Measurements from ENCODE around the gene GCG. TPM values are rescaled to one million over a fixed set of nuclear protein-coding genes. Genes with fewer than 3 reads are reported as not detected.

The GCG gene
- not detected in 2 replicates for total RNA-seq

- no peak for DNase-seq (ENCODE audit: low read depth in 2 of 2)
These were observed at the start of gene GCG for GRCh38 chr2:162152147-162152546. Gene GCG (minus strand): TSS chr2:162152247. CDS start chr2:162149178, 3,069 bp downstream.

- DNase-seq (ENCODE audit: low read depth in 2 of 2): no peak
These were observed 48.6 kb upstream of the GCG start for GRCh38 chr2:162200636-162201035.

- DNase-seq (ENCODE audit: low read depth in 2 of 2): no peak
These were observed 47.9 kb upstream of the GCG start for GRCh38 chr2:162199913-162200312.

GRCh38 chr2:162198239-162198638 lies 46.2 kb upstream of the GCG start:
- DNase-seq (ENCODE audit: low read depth in 2 of 2): no peak

- no peak for DNase-seq (ENCODE audit: low read depth in 2 of 2)
These were observed 45.2 kb upstream of the GCG start for GRCh38 chr2:162197069-162197825.

GRCh38 chr2:162196638-162197037 lies 44.6 kb upstream of the GCG start:
- peak in 1 of 2 donors; percentile 8 for DNase-seq (ENCODE audit: low read depth in 2 of 2)

GRCh38 chr2:162188451-162188850 lies 36.4 kb upstream of the GCG start:
- DNase-seq (ENCODE audit: low read depth in 2 of 2): no peak

- no peak for DNase-seq (ENCODE audit: low read depth in 2 of 2)
These were observed 33.6 kb upstream of the GCG start for GRCh38 chr2:162185541-162186232.

- peak; percentile 28 to 43 for DNase-seq (ENCODE audit: low read depth in 2 of 2)
These were observed 32.9 kb upstream of the GCG start for GRCh38 chr2:162184821-162185450.

- DNase-seq (ENCODE audit: low read depth in 2 of 2): no peak
These were observed 32.3 kb upstream of the GCG start for GRCh38 chr2:162184359-162184758.

- DNase-seq (ENCODE audit: low read depth in 2 of 2): no peak
These were observed 30.3 kb upstream of the GCG start for GRCh38 chr2:162182395-162182794.

GRCh38 chr2:162177301-162177700 lies 25.3 kb upstream of the GCG start:
- no peak for DNase-seq (ENCODE audit: low read depth in 2 of 2)

GRCh38 chr2:162175714-162176113 lies 23.7 kb upstream of the GCG start:
- no peak for DNase-seq (ENCODE audit: low read depth in 2 of 2)

- no peak for DNase-seq (ENCODE audit: low read depth in 2 of 2)
These were observed 22.7 kb upstream of the GCG start for GRCh38 chr2:162174746-162175145.

- no peak for DNase-seq (ENCODE audit: low read depth in 2 of 2)
These were observed 20.8 kb upstream of the GCG start for GRCh38 chr2:162172802-162173370.

- DNase-seq (ENCODE audit: low read depth in 2 of 2): no peak
These were observed 14.7 kb upstream of the GCG start for GRCh38 chr2:162166745-162167144.

- no peak for DNase-seq (ENCODE audit: low read depth in 2 of 2)
These were observed 14.1 kb upstream of the GCG start for GRCh38 chr2:162166174-162166573.

- peak in 1 of 2 donors; percentile 41 for DNase-seq (ENCODE audit: low read depth in 2 of 2)
These were observed 12.8 kb upstream of the GCG start for GRCh38 chr2:162164802-162165201.

- DNase-seq (ENCODE audit: low read depth in 2 of 2): no peak
These were observed 7.4 kb upstream of the GCG start for GRCh38 chr2:162159446-162159845.

- peak in 1 of 2 donors; percentile 12 for DNase-seq (ENCODE audit: low read depth in 2 of 2)
These were observed 4.1 kb upstream of the GCG start for GRCh38 chr2:162156149-162156548.

- no peak for DNase-seq (ENCODE audit: low read depth in 2 of 2)
These were observed 3.0 kb upstream of the GCG start for GRCh38 chr2:162155093-162155492.

- peak; percentile 45 to 71 for DNase-seq (ENCODE audit: low read depth in 2 of 2)
These were observed 1.7 kb upstream of the GCG start for GRCh38 chr2:162153608-162154224.
